ENCODE results near the gene FLNB. TPM values are rescaled to one million over a fixed set of nuclear protein-coding genes. Genes with fewer than 3 reads are reported as not detected.

The FLNB gene
- total RNA-seq, 1 donor from 2014 or later = 216 TPM

DNA sequence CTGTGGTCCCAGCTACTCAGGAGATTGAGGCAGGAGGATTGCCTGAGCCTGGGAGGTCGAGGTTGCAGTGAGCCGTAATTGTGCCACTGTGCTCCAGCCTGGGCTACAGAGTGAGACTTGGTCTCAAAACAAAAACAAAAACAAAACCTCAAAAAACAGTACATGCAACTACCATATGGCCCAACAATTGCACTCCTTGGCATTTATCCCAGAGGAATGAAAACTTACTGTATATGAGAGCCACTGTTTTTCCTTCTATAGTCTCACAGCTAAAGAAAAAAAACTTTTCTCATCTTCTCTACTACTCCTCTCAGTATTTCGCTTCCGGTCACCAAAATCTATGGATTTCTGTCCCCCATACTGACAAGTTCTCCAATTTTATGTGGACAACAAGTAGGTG lies 84.3 kb downstream of the FLNB start:
- no peak for DNase-seq (ENCODE audit: low spot score)
- H3K4me1 Mint-ChIP-seq (ENCODE audit: unreplicated experiment) = no peaks in the 10 kb centered on the region
- H3K27me3 Mint-ChIP-seq (ENCODE audit: unreplicated experiment) = no peaks in the 10 kb centered on the region
- no peak overlapping the region for H3K4me3 Mint-ChIP-seq (ENCODE audit: unreplicated experiment)
- TF ChIP-seq, protein P1, sequence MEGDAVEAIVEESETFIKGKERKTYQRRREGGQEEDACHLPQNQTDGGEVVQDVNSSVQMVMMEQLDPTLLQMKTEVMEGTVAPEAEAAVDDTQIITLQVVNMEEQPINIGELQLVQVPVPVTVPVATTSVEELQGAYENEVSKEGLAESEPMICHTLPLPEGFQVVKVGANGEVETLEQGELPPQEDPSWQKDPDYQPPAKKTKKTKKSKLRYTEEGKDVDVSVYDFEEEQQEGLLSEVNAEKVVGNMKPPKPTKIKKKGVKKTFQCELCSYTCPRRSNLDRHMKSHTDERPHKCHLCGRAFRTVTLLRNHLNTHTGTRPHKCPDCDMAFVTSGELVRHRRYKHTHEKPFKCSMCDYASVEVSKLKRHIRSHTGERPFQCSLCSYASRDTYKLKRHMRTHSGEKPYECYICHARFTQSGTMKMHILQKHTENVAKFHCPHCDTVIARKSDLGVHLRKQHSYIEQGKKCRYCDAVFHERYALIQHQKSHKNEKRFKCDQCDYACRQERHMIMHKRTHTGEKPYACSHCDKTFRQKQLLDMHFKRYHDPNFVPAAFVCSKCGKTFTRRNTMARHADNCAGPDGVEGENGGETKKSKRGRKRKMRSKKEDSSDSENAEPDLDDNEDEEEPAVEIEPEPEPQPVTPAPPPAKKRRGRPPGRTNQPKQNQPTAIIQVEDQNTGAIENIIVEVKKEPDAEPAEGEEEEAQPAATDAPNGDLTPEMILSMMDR (IDR thresholded peaks at IDR 0.05; ENCODE audit: unreplicated experiment) = no peak
- H3K36me3 Mint-ChIP-seq (ENCODE audit: low read depth, unreplicated experiment) = peaks cover 30% of the 10 kb centered on the region
- H3K27ac Mint-ChIP-seq (ENCODE audit: unreplicated experiment) = no peak overlapping the region
- no peaks in the 10 kb centered on the region for H3K9me3 Mint-ChIP-seq (ENCODE audit: unreplicated experiment)

DNA sequence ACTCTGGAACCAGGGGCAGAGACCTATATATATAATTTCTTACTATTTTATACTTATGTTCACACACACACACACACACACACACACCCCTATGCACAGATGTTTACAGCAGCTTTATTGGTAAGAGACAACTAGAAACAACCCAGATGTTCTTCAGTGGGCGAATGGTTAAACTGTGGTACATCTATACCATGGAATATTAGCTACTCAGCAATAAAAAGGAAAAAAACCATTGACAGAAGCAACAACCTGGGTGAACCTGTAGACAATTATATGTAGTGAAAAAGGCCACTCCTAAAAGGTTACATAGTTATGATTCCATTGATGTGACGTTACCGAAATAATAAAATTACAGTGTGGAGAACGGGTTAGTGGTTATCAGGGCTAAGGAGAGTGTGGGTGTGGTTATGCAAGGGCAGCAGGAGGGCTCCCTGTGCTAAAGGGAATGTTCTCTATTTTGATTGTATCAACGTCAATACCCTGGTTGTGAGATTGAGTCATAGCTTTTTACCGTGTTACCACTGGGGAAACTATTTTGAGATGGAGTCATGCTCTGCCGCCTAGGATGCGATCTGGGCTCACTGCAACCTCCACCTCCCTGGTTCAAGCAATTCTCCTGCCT lies 85.5 kb downstream of the FLNB start:
- peaks cover 3% of the 10 kb centered on the region for H3K27me3 Mint-ChIP-seq (ENCODE audit: unreplicated experiment)
- DNase-seq (ENCODE audit: low spot score) = no peak
- H3K4me3 Mint-ChIP-seq (ENCODE audit: unreplicated experiment) = no peak overlapping the region
- H3K36me3 Mint-ChIP-seq (ENCODE audit: low read depth, unreplicated experiment) = peaks cover 37% of the 10 kb centered on the region
- H3K9me3 Mint-ChIP-seq (ENCODE audit: unreplicated experiment) = no peaks in the 10 kb centered on the region
- no peak overlapping the region for H3K27ac Mint-ChIP-seq (ENCODE audit: unreplicated experiment)
- TF ChIP-seq, protein P1 (IDR thresholded peaks at IDR 0.05; ENCODE audit: unreplicated experiment) = no peak
- peaks cover 3% of the 10 kb centered on the region for H3K4me1 Mint-ChIP-seq (ENCODE audit: unreplicated experiment)

- Mint-ChIP-seq H3K9me3 (ENCODE audit: unreplicated experiment) (no peaks in the 10 kb centered on the region), H3K36me3 (ENCODE audit: low read depth, unreplicated experiment) (peaks cover 38% of the 10 kb centered on the region), H3K27me3 (ENCODE audit: unreplicated experiment) (peaks cover 3% of the 10 kb centered on the region), H3K4me3 (ENCODE audit: unreplicated experiment) (no peak overlapping the region), H3K27ac (ENCODE audit: unreplicated experiment) (no peak overlapping the region), H3K4me1 (ENCODE audit: unreplicated experiment) (peaks cover 8% of the 10 kb centered on the region)
- TF ChIP-seq, protein P1 (IDR thresholded peaks at IDR 0.05; ENCODE audit: unreplicated experiment) = no peak
- DNase-seq (ENCODE audit: low spot score) = no peak
These were observed 86.4 kb downstream of the FLNB start for GRCh38 chr3:58094657-58095056.

DNA sequence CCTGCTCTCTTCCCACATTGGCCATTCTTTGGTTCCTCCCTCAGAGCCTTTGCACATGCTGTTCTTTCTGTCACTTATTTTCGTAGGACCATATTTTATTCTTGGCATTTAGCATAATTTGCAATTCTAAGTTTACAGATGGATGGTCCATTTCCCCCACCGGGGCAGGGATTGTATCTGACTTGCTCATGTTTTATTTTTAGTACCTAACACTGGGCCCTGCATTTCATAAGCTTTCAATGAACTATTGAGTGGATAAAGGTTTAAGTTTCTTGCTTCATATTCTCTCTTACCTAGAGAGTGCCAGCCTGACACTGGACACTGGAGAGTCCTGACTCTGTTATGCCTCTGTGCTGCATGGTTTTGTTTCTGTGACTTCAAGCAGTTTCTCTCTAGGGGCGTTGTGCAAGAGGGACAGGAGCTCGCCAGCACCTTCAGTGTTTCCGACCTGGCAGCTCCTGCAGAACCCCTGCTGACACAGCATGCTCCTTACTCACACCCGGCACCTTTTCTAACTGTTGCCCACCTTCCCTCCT lies 87.4 kb downstream of the FLNB start:
- TF ChIP-seq, protein P1 (IDR thresholded peaks at IDR 0.05; ENCODE audit: unreplicated experiment) = no peak
- H3K36me3 Mint-ChIP-seq (ENCODE audit: low read depth, unreplicated experiment) = peaks cover 38% of the 10 kb centered on the region
- DNase-seq (ENCODE audit: low spot score) = no peak

DNA sequence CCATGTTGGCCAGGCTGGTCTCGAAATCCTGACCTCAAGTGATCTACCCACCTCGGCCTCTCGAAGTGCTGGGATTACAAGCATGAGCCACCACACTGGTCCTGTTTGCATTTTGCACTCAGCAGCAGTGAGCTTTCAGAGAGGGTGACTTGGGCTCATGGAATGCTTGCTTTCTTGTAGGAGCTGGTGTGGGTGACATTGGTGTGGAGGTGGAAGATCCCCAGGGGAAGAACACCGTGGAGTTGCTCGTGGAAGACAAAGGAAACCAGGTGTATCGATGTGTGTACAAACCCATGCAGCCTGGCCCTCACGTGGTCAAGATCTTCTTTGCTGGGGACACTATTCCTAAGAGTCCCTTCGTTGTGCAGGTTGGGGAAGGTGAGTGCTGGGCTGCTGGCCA lies 90.3 kb downstream of the FLNB start:
- peaks cover 45% of the 10 kb centered on the region for H3K36me3 Mint-ChIP-seq (ENCODE audit: low read depth, unreplicated experiment)
- peak overlapping the region; percentile 71 for H3K4me3 Mint-ChIP-seq (ENCODE audit: unreplicated experiment)
- H3K27me3 Mint-ChIP-seq (ENCODE audit: unreplicated experiment) = peaks cover 3% of the 10 kb centered on the region
- no peak for DNase-seq (ENCODE audit: low spot score)
- peak overlapping the region; percentile 84 for H3K27ac Mint-ChIP-seq (ENCODE audit: unreplicated experiment)
- TF ChIP-seq, protein P1 (IDR thresholded peaks at IDR 0.05; ENCODE audit: unreplicated experiment) = no peak
- H3K4me1 Mint-ChIP-seq (ENCODE audit: unreplicated experiment) = peaks cover 12% of the 10 kb centered on the region
- H3K9me3 Mint-ChIP-seq (ENCODE audit: unreplicated experiment) = no peaks in the 10 kb centered on the region

More for the DNA sequence above, 87.4 kb downstream of the FLNB start:
- H3K27ac Mint-ChIP-seq (ENCODE audit: unreplicated experiment) = no peak overlapping the region
- H3K4me3 Mint-ChIP-seq (ENCODE audit: unreplicated experiment) = no peak overlapping the region
- peaks cover 3% of the 10 kb centered on the region for H3K27me3 Mint-ChIP-seq (ENCODE audit: unreplicated experiment)
- peaks cover 12% of the 10 kb centered on the region for H3K4me1 Mint-ChIP-seq (ENCODE audit: unreplicated experiment)
- H3K9me3 Mint-ChIP-seq (ENCODE audit: unreplicated experiment) = no peaks in the 10 kb centered on the region

All from endothelial cell (in vitro differentiated cells).